Left lobe of liver (tissue), 2 donors: ENCODE measurements around the gene ACP5. TPM values are rescaled to one million over a fixed set of nuclear protein-coding genes. Genes with fewer than 3 reads are reported as not detected.

Source experiments
- ATAC-seq: fragments of 200-7000 bp; cut with Tn5 transposase; one replicate; pipeline ENCODE4 v1.9.1; 2020; ENCODE audit warnings: mild to moderate bottlenecking, moderate library complexity
- DNase-seq: peaks from one replicate; pipeline ENCODE4 v3.0.0-alpha.2; 2020; ENCODE audit warnings: low spot score
- total RNA-seq: library from RNA; stranded (reverse); gene quantifications from one replicate; pipeline ENCODE4 v1.2.1, GENCODE V29; 2021
- donor health status: DM: no; HTN: no; CAD: no; lungs with moderate emphysema.
- donor health status: DM: no; HTN: yes; CAD: no.

The ACP5 gene
- total RNA-seq, 1 donor from 2014 or later, result 17.9 TPM

DNA sequence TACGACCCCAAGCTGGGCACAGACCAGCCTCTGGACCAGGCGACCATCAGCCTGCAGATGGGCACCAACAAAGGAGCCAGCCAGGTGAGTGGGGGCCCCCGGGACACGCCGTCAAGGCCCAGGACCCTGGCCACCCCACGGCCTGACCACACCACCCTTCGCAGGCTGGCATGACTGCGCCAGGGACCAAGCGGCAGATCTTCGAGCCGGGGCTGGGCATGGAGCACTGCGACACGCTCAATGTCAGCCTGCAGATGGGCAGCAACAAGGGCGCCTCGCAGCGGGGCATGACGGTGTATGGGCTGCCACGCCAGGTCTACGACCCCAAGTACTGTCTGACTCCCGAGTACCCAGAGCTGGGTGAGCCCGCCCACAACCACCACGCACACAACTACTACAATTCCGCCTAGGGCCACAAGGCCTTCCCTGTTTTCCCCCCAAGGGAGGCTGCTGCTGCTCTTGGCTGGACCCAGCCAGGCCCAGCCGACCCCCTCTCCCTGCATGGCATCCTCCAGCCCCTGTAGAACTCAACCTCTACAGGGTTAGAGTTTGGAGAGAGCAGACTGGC lies 28.0 kb downstream of the ACP5 start:
- DNase-seq (no peak), ATAC-seq (no peak)

DNA sequence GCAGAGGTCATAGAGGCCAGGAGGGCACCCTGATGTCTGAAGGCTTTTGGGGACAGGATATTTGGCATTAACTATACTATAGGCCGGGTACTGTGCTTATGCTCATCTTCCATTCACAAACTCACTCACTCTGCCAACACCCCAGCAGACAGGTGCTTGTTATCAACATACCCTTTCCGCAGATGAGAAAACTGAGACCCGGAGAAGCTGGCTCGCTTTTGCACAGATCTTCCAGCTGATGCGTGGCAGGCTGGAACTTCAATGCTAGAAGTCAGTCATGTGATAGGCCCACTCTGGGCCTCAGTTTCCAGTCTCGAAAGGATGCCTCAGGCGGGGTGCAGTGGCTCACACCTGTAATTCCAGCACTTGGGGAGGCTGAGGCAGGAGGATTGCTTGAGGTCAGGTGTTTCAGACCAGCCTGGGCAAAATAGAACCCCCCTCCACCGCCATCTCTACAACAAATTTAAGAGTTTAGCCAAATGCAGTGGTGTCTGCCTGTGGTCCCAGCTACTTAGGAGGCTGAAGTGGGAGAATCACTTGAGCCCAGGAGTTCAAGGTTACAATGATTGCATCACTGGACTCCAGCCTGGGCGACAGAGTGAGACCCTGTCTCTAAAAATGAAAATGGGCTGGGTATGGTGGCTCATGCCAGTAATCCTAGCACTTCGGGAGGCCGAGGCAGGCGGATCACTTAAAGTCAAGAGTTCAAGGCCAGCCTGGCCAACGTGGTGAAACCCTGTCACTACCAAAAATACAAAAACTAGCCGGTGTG lies 29.3 kb downstream of the ACP5 start:
- ATAC-seq (no peak), DNase-seq (no peak)

DNA sequence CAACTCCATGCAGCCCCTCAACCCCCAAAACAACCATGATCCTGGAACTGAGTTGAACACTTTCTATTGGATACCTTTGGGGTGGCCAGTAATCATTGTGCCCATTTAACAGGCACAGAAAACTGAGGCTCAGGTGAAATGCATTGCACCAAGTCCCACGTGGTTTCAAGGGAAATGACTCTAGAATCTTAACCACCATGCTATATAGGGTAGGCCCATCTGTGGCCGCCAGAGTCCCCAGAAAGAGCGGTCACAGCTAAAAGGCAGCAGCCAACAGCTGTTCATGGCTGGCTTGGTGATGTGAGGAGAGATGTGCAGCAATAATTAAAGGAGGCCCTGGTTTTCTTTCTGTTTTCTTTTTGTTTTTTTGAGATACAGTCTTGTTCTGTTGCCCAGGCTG lies 36.2 kb downstream of the ACP5 start:
- DNase-seq (no peak), ATAC-seq (no peak)

- no peak for ATAC-seq
- no peak for DNase-seq
These were observed 36.8 kb downstream of the ACP5 start for GRCh38 chr19:11540645-11541044.

GRCh38 chr19:11539495-11540365 lies 37.7 kb downstream of the ACP5 start:
- no peak for ATAC-seq

DNA sequence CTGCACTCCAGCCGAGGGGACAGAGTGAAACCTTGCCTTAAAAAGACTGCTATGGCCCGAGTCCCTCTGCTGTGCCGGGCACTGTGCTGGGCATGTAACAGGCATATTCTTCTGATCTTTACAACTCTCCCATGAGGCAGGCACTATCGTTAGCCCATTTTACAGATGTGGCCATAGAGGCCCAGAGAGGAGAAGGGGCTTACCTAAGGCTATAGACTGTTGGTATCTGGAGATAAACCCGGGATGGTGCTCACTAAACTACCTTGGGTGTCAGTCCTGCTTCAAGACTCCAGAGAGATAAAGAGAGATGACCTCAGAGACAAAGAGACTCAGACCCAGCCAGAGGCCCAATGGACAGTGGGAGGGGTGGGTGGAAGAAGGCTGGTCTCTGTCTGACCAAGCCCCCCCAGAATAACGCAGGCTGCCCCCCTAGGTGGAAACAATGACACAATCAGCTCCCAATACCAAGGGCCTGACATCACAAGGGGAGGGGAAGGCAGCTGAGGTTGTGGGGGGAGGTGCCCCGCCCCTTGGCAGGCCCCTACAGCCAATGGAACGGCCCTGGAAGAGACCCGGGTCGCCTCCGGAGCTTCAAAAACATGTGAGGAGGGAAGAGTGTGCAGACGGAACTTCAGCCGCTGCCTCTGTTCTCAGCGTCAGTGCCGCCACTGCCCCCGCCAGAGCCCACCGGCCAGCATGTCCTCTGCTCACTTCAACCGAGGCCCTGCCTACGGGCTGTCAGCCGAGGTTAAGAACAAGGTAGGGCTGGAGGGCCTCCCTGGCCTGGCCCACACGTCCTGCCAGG lies 39.0 kb downstream of the ACP5 start, which contains the start of gene CNN1:
Gene CNN1, plus strand, starts transcription at position 620 of the 805 bp plus-strand sequence. Its CDS starts 77 bp downstream, at position 697.
- ATAC-seq (no peak), DNase-seq (no peak)

More at GRCh38 chr19:11539495-11540365, 37.7 kb downstream of the ACP5 start:
- DNase-seq, result no peak

DNA sequence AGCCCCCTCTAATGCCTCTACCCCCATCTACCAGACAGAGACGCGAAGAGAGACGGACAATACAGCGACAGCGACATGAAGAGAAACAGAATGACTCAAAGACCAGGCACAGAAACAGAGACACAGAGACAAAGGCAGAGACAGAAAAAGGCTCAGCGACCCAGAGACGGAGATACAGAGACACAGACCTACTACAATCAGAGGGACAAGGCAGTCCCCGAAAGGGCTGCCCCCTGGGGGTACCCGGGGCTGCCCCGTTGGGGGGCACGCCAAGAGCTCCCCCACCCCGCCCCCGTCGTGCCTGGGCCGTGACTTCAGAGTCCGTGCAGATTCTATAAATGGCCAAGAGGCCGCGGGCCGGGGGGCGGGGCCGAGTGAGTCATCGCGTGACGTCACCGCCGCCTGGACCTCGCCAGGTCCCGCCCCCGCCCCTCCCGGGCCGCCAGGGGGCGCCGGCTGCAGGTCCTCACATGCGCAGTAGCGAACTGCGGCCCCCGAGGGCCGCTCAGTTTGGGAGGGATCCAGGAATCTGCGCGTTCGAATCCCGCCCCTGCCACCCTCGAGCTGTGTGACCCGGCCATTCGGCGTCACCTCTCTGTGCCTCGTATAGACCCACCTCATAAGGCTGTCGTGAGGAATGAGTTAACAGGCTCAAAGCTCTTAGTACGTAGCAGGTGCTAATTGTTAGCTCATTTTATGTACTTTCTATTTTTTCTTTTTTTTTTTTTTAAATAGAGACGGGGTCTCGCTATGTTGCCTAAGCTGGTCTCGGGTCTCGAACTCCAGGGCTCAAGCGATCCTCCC lies 41.5 kb downstream of the ACP5 start:
- peak; percentile 93 for ATAC-seq

GRCh38 chr19:11534948-11535347 lies 42.5 kb downstream of the ACP5 start:
- ATAC-seq (no peak), DNase-seq (no peak)

More for the DNA sequence above, 41.5 kb downstream of the ACP5 start:
- peak; percentile 83 for DNase-seq

DNA sequence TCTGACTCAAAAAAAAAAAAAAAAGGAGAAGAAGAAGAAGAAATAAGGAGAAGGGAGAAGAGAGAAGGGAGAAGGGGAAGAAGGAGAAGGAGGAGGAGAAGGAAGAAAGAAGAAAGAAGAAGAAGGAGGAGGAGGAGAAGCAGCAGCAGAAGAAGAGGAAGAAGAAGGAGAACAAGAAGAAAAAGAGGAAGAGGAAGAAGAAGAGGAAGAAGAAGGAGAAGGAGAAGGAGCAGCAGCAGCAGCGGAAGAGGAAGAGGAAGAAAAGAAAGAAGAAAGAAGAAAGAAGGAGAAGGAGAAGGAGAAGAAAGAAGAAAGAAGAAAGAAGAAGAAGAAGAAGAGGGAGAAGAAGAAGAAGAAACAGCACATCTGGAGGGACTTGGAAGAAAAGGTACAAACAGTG lies 42.9 kb downstream of the ACP5 start:
- DNase-seq (no peak), ATAC-seq (no peak)

DNA sequence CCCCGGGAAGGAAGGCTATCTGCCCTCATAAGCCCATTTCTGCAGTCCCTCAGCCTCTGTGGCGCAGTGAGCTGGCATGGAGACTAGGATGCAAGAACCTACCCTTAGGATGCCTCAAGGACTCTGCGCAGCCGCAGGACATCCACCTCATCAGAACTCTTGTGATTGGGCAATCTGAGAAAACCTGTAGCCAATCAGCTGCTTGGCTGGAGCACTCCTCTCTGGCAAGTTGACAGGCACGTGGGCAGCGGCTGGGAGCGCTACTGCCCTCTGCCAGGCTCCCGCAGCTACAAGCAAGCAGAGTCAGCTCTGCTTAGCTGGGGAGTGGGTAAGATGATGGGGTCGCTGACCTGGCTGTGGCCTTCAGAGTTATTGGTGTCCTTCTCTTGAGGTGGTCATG lies 47.0 kb downstream of the ACP5 start:
- peak; percentile 60 for ATAC-seq
- peak; percentile 85 for DNase-seq

GRCh38 chr19:11528551-11529341 lies 48.7 kb downstream of the ACP5 start, which contains the start of gene ECSIT:
ECSIT (minus strand) TSS chr19:11529134; CDS start chr19:11519170, 9,964 bp downstream.
- ATAC-seq (peak; percentile 98), DNase-seq (peak; percentile 98)

Other genes with a start within 250 kb of the ACP5 start
- 3.3 TPM for gene RAB3D, start 238.0 kb downstream of the ACP5 start, total RNA-seq
- 154 TPM for gene TMEM205, start 231.4 kb downstream of the ACP5 start, total RNA-seq
- 25.6 TPM for gene CCDC159, start 231.1 kb downstream of the ACP5 start, total RNA-seq
- gene PLPPR2, start 222.2 kb downstream of the ACP5 start, total RNA-seq, result 8.8 TPM
- gene SWSAP1, start 203.0 kb downstream of the ACP5 start, total RNA-seq, result 2.6 TPM
- gene EPOR, start 193.3 kb downstream of the ACP5 start, total RNA-seq, result 11.9 TPM
- gene RGL3, start 158.3 kb downstream of the ACP5 start, total RNA-seq, result 33.4 TPM
- gene ODAD3, start 142.5 kb downstream of the ACP5 start, total RNA-seq, result 0.70 TPM
- 218 TPM for gene PRKCSH, start 142.0 kb downstream of the ACP5 start, total RNA-seq
- gene ELAVL3, start 96.6 kb downstream of the ACP5 start, total RNA-seq, result not detected
- gene ZNF653, start 71.8 kb downstream of the ACP5 start, total RNA-seq, result 8.3 TPM
- 45.6 TPM for gene ECSIT, start 48.5 kb downstream of the ACP5 start, total RNA-seq
- gene CNN1, start 38.8 kb downstream of the ACP5 start, total RNA-seq, result 0.98 TPM
- 28.9 TPM for gene ELOF1, start 18.4 kb downstream of the ACP5 start, total RNA-seq
- 5.3 TPM for gene ZNF627, start 19.8 kb upstream of the ACP5 start, total RNA-seq
- gene ZNF823, start 161.3 kb upstream of the ACP5 start, total RNA-seq, result 3.7 TPM
- 3.0 TPM for gene ZNF441, start 189.4 kb upstream of the ACP5 start, total RNA-seq
- gene ZNF491, start 220.9 kb upstream of the ACP5 start, total RNA-seq, result 1.3 TPM
- gene ZNF440, start 236.6 kb upstream of the ACP5 start, total RNA-seq, result 4.7 TPM